A549 (cell line): ENCODE measurements around the gene ADCY7. TPM values are rescaled to one million over a fixed set of nuclear protein-coding genes. Genes with fewer than 3 reads are reported as not detected.

Source experiments
- ATAC-seq, 2 experiments: fragments of 200-7000 bp in 1 of 2; fragments of >200 bp in 1 of 2; cut with Nextera tagmentation in 1 of 2; cut with Tn5 transposase in 1 of 2; 3 replicates each; pipeline versions ENCODE4 v1.8.0 to v1.9.1; 2018 to 2020; ENCODE audit warnings: mild to moderate bottlenecking in 1 of 2, moderate library complexity in 1 of 2
- CTCF ChIA-PET: fragments of 300-600 bp; sonication (Branson Sonifier 250); formaldehyde crosslinking; extraction: SDS; loops from one replicate; lab custom pipeline; 2021; ENCODE audit warnings: antibody characterized with exemption, inconsistent platforms; lab: Yijun Ruan, JAX
- POLR2A ChIA-PET: fragments of 350-600 bp; formaldehyde crosslinking; extraction: SDS; loops from one replicate; lab custom pipeline; 2021; ENCODE audit warnings: antibody characterized with exemption, inconsistent platforms; lab: Yijun Ruan, JAX
- DNase-seq, 2 experiments: peaks; one replicate each; pipeline versions ENCODE4 v3.0.0 to v3.0.0-alpha.2; 2011 to 2016; ENCODE audit warnings: low read depth in 1 of 2, low spot score in 1 of 2
- FAIRE-seq: peaks from 2 replicates; lab custom pipeline; 2011; peaks lifted over from hg19 to GRCh38; lab: Jason Lieb, UNC
- H3K27ac ChIP-seq, 2 experiments: fragments of >200 bp; sonication (Bioruptor Twin); formaldehyde crosslinking; 3 replicates each; pipeline ENCODE4 v1.5.1; 2016 to 2017
- H3K4me1 ChIP-seq: fragments of >200 bp; sonication (Bioruptor Twin); formaldehyde crosslinking; 3 replicates; pipeline ENCODE4 v1.6.1; 2016
- H3K4me2 ChIP-seq: fragments of >200 bp; sonication (Bioruptor Twin); formaldehyde crosslinking; 3 replicates; pipeline ENCODE4 v1.6.1; 2016
- H3K4me3 ChIP-seq: fragments of >200 bp; sonication (Bioruptor Twin); formaldehyde crosslinking; 3 replicates; pipeline ENCODE4 v1.5.1; 2016
- H3K9me3 ChIP-seq: fragments of >200 bp; sonication (Bioruptor Twin); formaldehyde crosslinking; 3 replicates; pipeline ENCODE4 v1.6.1; 2016
- CEBPB ChIP-seq, 2 experiments: fragments of >200 bp in 1 of 2; sonication (Bioruptor Twin) in 1 of 2; formaldehyde crosslinking in 1 of 2; IDR thresholded peaks; 2 replicates each; pipeline ENCODE4 v1.6.1; 2012 to 2016
- HOXA7 ChIP-seq: fragments of 250-450 bp; sonication (Bioruptor Pico); IDR thresholded peaks from 2 replicates; pipeline ENCODE4 v1.5.0; 2020; ENCODE audit warnings: mild to moderate bottlenecking, moderate library complexity
- HOXB13 ChIP-seq: fragments of 250-450 bp; sonication (Bioruptor Pico); IDR thresholded peaks from 2 replicates; pipeline ENCODE4 v1.5.0; 2020; ENCODE audit warnings: low read depth, mild to moderate bottlenecking, moderate library complexity
- NR3C1 ChIP-seq: fragments of >200 bp; sonication (Bioruptor Twin); formaldehyde crosslinking; IDR thresholded peaks from 3 replicates; pipeline ENCODE4 v1.6.1; 2017
- POLR2A ChIP-seq: IDR thresholded peaks from 2 replicates; pipeline ENCODE4 v1.6.1; 2012; ENCODE audit warnings: mild to moderate bottlenecking, low read length
- RAD21 ChIP-seq, 2 experiments: fragments of >200 bp in 1 of 2; sonication (Bioruptor Twin) in 1 of 2; formaldehyde crosslinking in 1 of 2; IDR thresholded peaks in 1 of 2; conservative IDR thresholded peaks in 1 of 2; 2 replicates in 1 of 2; 3 replicates in 1 of 2; pipeline ENCODE4 v1.6.1; 2012 to 2018; ENCODE audit warnings: inconsistent platforms in 1 of 2
- SMC3 ChIP-seq: fragments of >200 bp; sonication (Bioruptor Twin); formaldehyde crosslinking; IDR thresholded peaks from 3 replicates; pipeline ENCODE4 v1.6.1; 2018; ENCODE audit warnings: inconsistent platforms
- SREBF2 ChIP-seq: fragments of 450-650 bp; IDR thresholded peaks from 2 replicates; pipeline ENCODE4 v1.6.1; 2014; ENCODE audit warnings: mild to moderate bottlenecking, moderate library complexity
- ZC3H11A ChIP-seq: fragments of 450-650 bp; IDR thresholded peaks from 2 replicates; pipeline ENCODE4 v1.6.1; 2014; ENCODE audit warnings: antibody characterized with exemption, mild to moderate bottlenecking
- ZSCAN20 ChIP-seq: fragments of 250-450 bp; sonication (Bioruptor Pico); IDR thresholded peaks from 2 replicates; pipeline ENCODE4 v1.8.0; 2022; ENCODE audit warnings: mild to moderate bottlenecking, moderate library complexity
- WGBS: methylation state at CpG from one replicate; pipeline ENCODE4 v1.1.6; 2017; ENCODE audit errors: missing lambda C conversion rate; 5-methylcytosine and 5-hydroxymethylcytosine counted together
- polyA plus RNA-seq, 4 experiments: library from polyadenylated mRNA; depleted of rRNA in 3 of 4; stranded (reverse); fragments of >200 nt; fragmentation: RNase III in 1 of 4; extraction: RNeasy Plus Mini Kit Qiagen cat#74134 plus additional on column Dnase treatment in 1 of 4; gene quantifications; 2 replicates in 3 of 4; 3 replicates in 1 of 4; pipeline ENCODE4 v1.2.3, GENCODE V29; 2011 to 2017
- TF ChIP-seq, protein P1 (sequence below): fragments of 250-450 bp; sonication (Bioruptor Pico); IDR thresholded peaks from 2 replicates; pipeline ENCODE4 v1.5.0; 2021; ENCODE audit warnings: mild to moderate bottlenecking, moderate library complexity, borderline replicate concordance
- TF ChIP-seq, protein P2 (sequence below): fragments of >200 bp; sonication (Bioruptor Twin); formaldehyde crosslinking; IDR thresholded peaks from 3 replicates; pipeline ENCODE4 v1.6.1; 2016
- TF ChIP-seq, protein P3 (sequence below): fragments of >200 bp; sonication (Bioruptor Twin); formaldehyde crosslinking; IDR thresholded peaks from 2 replicates; pipeline ENCODE4 v1.6.1; 2016
- TF ChIP-seq, protein P4 (sequence below): IDR thresholded peaks from 2 replicates; pipeline ENCODE4 v1.6.1; 2012
- TF ChIP-seq, protein P5 (sequence below): fragments of 150-350 bp; IDR thresholded peaks from 2 replicates; pipeline ENCODE4 v1.6.1; 2014; ENCODE audit warnings: low read depth, mild to moderate bottlenecking, low read length
- TF ChIP-seq, protein P6 (sequence below): fragments of >200 bp; sonication (Bioruptor Twin); formaldehyde crosslinking; IDR thresholded peaks from 3 replicates; pipeline ENCODE4 v1.5.1; 2016

Gene ADCY7
- polyA plus RNA-seq, 2 of the 4 experiments (the other 2 are of a cell fraction): 10.5 to 18.7 TPM

DNA sequence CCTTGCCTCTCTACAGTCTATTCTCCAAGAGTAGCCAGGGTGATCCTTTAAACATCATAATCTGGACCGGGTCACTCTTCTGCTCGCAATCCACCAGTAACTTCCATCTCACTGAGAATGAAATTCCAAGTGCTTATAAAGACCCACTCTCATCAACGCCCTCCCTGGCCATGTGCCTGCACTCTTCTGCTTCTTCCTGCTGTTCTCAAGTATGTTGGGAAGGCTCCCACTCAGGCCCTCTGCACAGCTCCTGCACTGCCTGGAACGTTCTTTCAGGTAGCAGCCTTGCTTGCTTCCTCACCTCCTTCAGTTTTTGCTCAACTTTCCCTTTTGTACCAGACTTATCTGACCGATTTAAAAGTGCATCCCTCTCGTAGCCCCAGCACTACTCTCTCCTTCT, 58.0 kb downstream of the ADCY7 start:
- DNase-seq (no peak), ATAC-seq (no peak), FAIRE-seq (no peak)
- Histone ChIP-seq H3K27ac (no peak overlapping the region), H3K4me3 (no peak overlapping the region), H3K9me3 (no peaks in the 10 kb centered on the region), H3K4me1 (no peaks in the 10 kb centered on the region), H3K4me2 (no peak overlapping the region)
- WGBS: 93% methylated on average over 6 of the region's 6 CpGs
- TF ChIP-seq ZSCAN20 (CRISPR knock-in tag) (no peak), HOXA7 (no peak), POLR2A (no peak), CEBPB (IDR thresholded peaks at IDR 0.05) (no peak), RAD21 (conservative IDR thresholded peaks at IDR 0.05 in 1 of 2, IDR thresholded peaks at IDR 0.05 in 1 of 2) (no peak)
- TF ChIP-seq, protein P1, sequence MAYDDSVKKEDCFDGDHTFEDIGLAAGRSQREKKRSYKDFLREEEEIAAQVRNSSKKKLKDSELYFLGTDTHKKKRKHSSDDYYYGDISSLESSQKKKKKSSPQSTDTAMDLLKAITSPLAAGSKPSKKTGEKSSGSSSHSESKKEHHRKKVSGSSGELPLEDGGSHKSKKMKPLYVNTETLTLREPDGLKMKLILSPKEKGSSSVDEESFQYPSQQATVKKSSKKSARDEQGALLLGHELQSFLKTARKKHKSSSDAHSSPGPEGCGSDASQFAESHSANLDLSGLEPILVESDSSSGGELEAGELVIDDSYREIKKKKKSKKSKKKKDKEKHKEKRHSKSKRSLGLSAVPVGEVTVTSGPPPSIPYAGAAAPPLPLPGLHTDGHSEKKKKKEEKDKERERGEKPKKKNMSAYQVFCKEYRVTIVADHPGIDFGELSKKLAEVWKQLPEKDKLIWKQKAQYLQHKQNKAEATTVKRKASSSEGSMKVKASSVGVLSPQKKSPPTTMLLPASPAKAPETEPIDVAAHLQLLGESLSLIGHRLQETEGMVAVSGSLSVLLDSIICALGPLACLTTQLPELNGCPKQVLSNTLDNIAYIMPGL: no peak
- TF ChIP-seq, protein P2, sequence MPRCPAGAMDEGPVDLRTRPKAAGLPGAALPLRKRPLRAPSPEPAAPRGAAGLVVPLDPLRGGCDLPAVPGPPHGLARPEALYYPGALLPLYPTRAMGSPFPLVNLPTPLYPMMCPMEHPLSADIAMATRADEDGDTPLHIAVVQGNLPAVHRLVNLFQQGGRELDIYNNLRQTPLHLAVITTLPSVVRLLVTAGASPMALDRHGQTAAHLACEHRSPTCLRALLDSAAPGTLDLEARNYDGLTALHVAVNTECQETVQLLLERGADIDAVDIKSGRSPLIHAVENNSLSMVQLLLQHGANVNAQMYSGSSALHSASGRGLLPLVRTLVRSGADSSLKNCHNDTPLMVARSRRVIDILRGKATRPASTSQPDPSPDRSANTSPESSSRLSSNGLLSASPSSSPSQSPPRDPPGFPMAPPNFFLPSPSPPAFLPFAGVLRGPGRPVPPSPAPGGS: no peak
- TF ChIP-seq, protein P3, sequence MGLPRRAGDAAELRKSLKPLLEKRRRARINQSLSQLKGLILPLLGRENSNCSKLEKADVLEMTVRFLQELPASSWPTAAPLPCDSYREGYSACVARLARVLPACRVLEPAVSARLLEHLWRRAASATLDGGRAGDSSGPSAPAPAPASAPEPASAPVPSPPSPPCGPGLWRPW: no peak
- ChIA-PET POLR2A (no interaction called here), CTCF (interaction anchor here (1.0 to 1.3 kb wide), 3 partner anchors 9 to 482 kb away, joined by 3 to 4 read pairs (median 3); no protein-coding TSS in a partner anchor)

DNA sequence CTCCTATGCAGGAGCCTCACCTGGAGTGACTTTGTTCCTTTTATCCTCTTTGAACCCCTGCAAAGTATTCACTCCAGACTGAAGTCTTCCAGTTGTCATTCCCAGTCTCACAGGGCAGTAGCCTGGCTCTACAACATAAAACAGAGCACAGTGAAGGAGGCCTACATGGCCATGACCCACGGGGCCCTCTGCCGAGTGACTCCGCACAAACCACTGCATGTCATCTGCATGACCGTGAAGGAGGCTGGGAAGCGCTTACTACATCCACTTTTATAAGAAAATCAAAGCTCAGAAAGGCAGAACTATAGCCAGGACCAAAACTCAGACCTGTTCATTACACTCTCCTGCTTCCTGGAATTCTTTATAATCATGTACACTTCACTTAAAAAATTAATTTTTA, 59.9 kb downstream of the ADCY7 start:
- Histone ChIP-seq H3K4me2 (no peak overlapping the region), H3K27ac (no peak overlapping the region), H3K4me1 (no peaks in the 10 kb centered on the region), H3K4me3 (no peak overlapping the region), H3K9me3 (no peaks in the 10 kb centered on the region)
- FAIRE-seq (no peak), DNase-seq (no peak), ATAC-seq (no peak)
- ChIA-PET CTCF (interaction anchor here (0.6 to 2.7 kb wide), 17 partner anchors 11 to 480 kb away, joined by 3 to 16 read pairs (median 4); partner anchors contain the start of gene CNEP1R1), POLR2A (no interaction called here)
- WGBS: 92% methylated on average over 5 of the region's 5 CpGs
- TF ChIP-seq HOXB13 (CRISPR knock-in tag): no peak
- no peak for TF ChIP-seq HOXA7
- no peak for TF ChIP-seq NR3C1
- TF ChIP-seq, protein P1: no peak

DNA sequence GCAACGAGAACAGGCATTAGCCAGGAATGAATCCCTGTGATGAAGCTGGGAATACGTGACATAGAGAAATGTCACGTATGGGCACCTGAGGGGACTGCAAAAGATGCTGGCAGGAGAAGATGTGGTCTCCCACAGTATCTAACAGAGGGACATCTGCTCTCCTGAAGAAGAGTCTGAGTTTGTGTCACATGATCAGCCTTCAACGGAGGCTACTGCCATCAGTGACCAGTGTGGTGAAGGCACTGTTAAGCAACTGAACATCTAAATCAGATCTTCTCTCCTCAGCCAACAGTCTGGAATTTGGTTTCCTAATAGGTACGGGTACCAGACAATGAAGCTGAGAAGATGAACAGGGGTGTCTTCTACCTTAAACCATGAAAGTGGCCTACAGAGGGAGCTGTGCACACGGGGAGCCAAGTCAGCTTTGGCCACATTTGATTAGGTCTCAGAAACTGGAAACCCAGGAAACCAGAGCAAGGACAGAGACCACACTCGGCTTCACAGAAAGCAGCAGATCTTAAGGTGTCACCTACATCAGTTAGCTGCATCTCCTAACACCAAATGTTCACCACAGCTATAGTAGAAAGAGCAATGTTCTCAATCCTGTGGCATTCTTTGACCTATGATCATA, 60.6 kb downstream of the ADCY7 start:
- Histone ChIP-seq H3K4me3 (no peak overlapping the region), H3K4me2 (no peak overlapping the region), H3K27ac (no peak overlapping the region), H3K4me1 (no peaks in the 10 kb centered on the region)
- DNase-seq (peak in 1 of 2 experiments; percentile 58), ATAC-seq (peak; percentile 75 to 89; a peak in 5 of 6 replicates), FAIRE-seq (no peak)
- WGBS: 58% methylated on average over 7 of the region's 7 CpGs
- ChIA-PET CTCF (interaction anchor here (0.6 to 2.7 kb wide), 24 partner anchors 12 to 479 kb away, joined by 3 to 16 read pairs (median 4); partner anchors contain the start of gene CNEP1R1), POLR2A (no interaction called here)
- TF ChIP-seq RAD21 (conservative IDR thresholded peaks at IDR 0.05 in 1 of 2, IDR thresholded peaks at IDR 0.05 in 1 of 2): peak; percentile 40 to 56; a peak in 4 of 5 replicates
- TF ChIP-seq, protein P4, sequence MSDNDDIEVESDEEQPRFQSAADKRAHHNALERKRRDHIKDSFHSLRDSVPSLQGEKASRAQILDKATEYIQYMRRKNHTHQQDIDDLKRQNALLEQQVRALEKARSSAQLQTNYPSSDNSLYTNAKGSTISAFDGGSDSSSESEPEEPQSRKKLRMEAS: no peak
- TF ChIP-seq SREBF2: no peak
- peak; percentile 28; the same call in 1 of the 3 replicates for TF ChIP-seq SMC3
- no peak for TF ChIP-seq ZC3H11A
- TF ChIP-seq, protein P5, sequence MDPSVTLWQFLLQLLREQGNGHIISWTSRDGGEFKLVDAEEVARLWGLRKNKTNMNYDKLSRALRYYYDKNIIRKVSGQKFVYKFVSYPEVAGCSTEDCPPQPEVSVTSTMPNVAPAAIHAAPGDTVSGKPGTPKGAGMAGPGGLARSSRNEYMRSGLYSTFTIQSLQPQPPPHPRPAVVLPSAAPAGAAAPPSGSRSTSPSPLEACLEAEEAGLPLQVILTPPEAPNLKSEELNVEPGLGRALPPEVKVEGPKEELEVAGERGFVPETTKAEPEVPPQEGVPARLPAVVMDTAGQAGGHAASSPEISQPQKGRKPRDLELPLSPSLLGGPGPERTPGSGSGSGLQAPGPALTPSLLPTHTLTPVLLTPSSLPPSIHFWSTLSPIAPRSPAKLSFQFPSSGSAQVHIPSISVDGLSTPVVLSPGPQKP: no peak
- TF ChIP-seq, protein P6, sequence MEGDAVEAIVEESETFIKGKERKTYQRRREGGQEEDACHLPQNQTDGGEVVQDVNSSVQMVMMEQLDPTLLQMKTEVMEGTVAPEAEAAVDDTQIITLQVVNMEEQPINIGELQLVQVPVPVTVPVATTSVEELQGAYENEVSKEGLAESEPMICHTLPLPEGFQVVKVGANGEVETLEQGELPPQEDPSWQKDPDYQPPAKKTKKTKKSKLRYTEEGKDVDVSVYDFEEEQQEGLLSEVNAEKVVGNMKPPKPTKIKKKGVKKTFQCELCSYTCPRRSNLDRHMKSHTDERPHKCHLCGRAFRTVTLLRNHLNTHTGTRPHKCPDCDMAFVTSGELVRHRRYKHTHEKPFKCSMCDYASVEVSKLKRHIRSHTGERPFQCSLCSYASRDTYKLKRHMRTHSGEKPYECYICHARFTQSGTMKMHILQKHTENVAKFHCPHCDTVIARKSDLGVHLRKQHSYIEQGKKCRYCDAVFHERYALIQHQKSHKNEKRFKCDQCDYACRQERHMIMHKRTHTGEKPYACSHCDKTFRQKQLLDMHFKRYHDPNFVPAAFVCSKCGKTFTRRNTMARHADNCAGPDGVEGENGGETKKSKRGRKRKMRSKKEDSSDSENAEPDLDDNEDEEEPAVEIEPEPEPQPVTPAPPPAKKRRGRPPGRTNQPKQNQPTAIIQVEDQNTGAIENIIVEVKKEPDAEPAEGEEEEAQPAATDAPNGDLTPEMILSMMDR: peak; percentile 46
- TF ChIP-seq, all 56 proteins: peak for 3
- H3K9me3 ChIP-seq: no peaks in the 10 kb centered on the region
